Neural progenitor cell (in vitro differentiated cells): ENCODE measurements around the gene CERS3.

Experiments used
- CTCF ChIP-seq: fragments of 200-600 bp; sonication (generic); IDR thresholded peaks from 2 replicates; pipeline ENCODE4 v1.5.1; 2017; ENCODE audit warnings: antibody characterized with exemption, mild to moderate bottlenecking
- EZH2 ChIP-seq: fragments of 200-600 bp; sonication (generic); IDR thresholded peaks from 2 replicates; pipeline ENCODE4 v1.6.1; 2017; ENCODE audit warnings: antibody characterized with exemption, mild to moderate bottlenecking, moderate library complexity

GRCh38 chr15:100529556-100529955 is 806 bp upstream of the CERS3 start:
- TF ChIP-seq EZH2: no peak
- no peak for TF ChIP-seq CTCF
